Muscle of leg (tissue), 11 donors: ENCODE measurements around the gene HECTD3. TPM values are rescaled to one million over a fixed set of nuclear protein-coding genes. Genes with fewer than 3 reads are reported as not detected.
"Not testable (repeated sequence)": the region's sequence is repeated elsewhere in the genome, so short reads cannot be mapped to it uniquely, and the experiment has no call there.

Experiments
- DNase-seq: peaks from one replicate; pipeline ENCODE4 v3.0.0; 2013
- H3K27ac ChIP-seq: one replicate; pipeline ENCODE4 v1.5.1; 2013; ENCODE audit warnings: mild to moderate bottlenecking, low read length, control low read depth
- H3K27me3 ChIP-seq: one replicate; pipeline ENCODE4 v1.6.1; 2013; ENCODE audit warnings: low read length; ENCODE audit not compliant: control insufficient read depth, insufficient read depth
- H3K36me3 ChIP-seq: one replicate; pipeline ENCODE4 v1.6.1; 2013; ENCODE audit warnings: low read length; ENCODE audit not compliant: control insufficient read depth, insufficient read depth
- H3K4me1 ChIP-seq: one replicate; pipeline ENCODE4 v1.6.1; 2013; ENCODE audit warnings: low read length; ENCODE audit not compliant: control insufficient read depth, insufficient read depth
- H3K4me3 ChIP-seq: one replicate; pipeline ENCODE4 v1.5.1; 2013; ENCODE audit warnings: low read length, control low read depth
- H3K9me3 ChIP-seq: replicated peaks from 2 replicates; pipeline ENCODE4 v1.6.1; 2013; ENCODE audit warnings: low read depth, low read length; ENCODE audit not compliant: control insufficient read depth
- WGBS: methylation state at CpG from one replicate; pipeline ENCODE4 v1.1.5; 2013; ENCODE audit warnings: missing lambda C conversion rate; ENCODE audit not compliant: insufficient coverage; 5-methylcytosine and 5-hydroxymethylcytosine counted together
- polyA plus RNA-seq, 8 donors: library from polyadenylated mRNA; unstranded; fragments of 120-200 nt; gene quantifications; one replicate each; pipeline versions ENCODE4 v1.2.1 to v1.2.3, GENCODE V29; 2013; ENCODE audit warnings: inconsistent platforms in 1 of 8, low replicate concordance in 1 of 8; ENCODE audit not compliant: insufficient read length in 8 of 8, insufficient read depth in 1 of 8
- total RNA-seq: library from RNA; stranded (reverse); fragments of 120-200 nt; gene quantifications from one replicate; pipeline ENCODE4 v1.2.4, GENCODE V29; 2013

HECTD3 gene
- total and polyA plus RNA-seq, 9 donors: 13.2 to 33.3 (median 30.9) TPM

- 90% methylated on average over 5 of the region's 7 CpGs for WGBS
- Histone ChIP-seq H3K9me3 (no peaks in the 10 kb centered on the region), H3K27ac (no peak overlapping the region), H3K4me1 (no peaks in the 10 kb centered on the region), H3K27me3 (no peaks in the 10 kb centered on the region), H3K4me3 (no peak overlapping the region), H3K36me3 (no peaks in the 10 kb centered on the region)
- DNase-seq: no peak
Observed at GRCh38 chr1:44995467-44996238, 15.5 kb downstream of the HECTD3 start.

GRCh38 chr1:44994309-44994898, 16.7 kb downstream of the HECTD3 start:
- H3K36me3 ChIP-seq: no peaks in the 10 kb centered on the region
- 57% methylated on average over 4 of the region's 7 CpGs for WGBS
- no peak overlapping the region for H3K27ac ChIP-seq
- no peak overlapping the region for H3K4me3 ChIP-seq
- no peaks in the 10 kb centered on the region for H3K9me3 ChIP-seq
- DNase-seq: peak; percentile 74
- no peaks in the 10 kb centered on the region for H3K4me1 ChIP-seq
- no peaks in the 10 kb centered on the region for H3K27me3 ChIP-seq

- Histone ChIP-seq H3K27me3 (no peaks in the 10 kb centered on the region), H3K4me3 (no peak overlapping the region)
Observed at GRCh38 chr1:44988531-44989156, 22.5 kb downstream of the HECTD3 start.

GRCh38 chr1:44985747-44986359, 25.3 kb downstream of the HECTD3 start:
- DNase-seq: no peak
- Histone ChIP-seq H3K4me1 (peaks cover 13% of the 10 kb centered on the region), H3K9me3 (no peaks in the 10 kb centered on the region), H3K27ac (peak overlapping the region; percentile 72), H3K4me3 (peak overlapping the region; percentile 98), H3K36me3 (peaks cover under 1% of the 10 kb centered on the region), H3K27me3 (no peaks in the 10 kb centered on the region)
- 2% methylated on average over 11 of the region's 19 CpGs for WGBS

More at GRCh38 chr1:44988531-44989156, 22.5 kb downstream of the HECTD3 start:
- DNase-seq: no peak
- WGBS: 85% methylated on average over 16 of the region's 24 CpGs
- Histone ChIP-seq H3K27ac (no peak overlapping the region), H3K4me1 (peaks cover 13% of the 10 kb centered on the region), H3K36me3 (no peaks in the 10 kb centered on the region), H3K9me3 (no peaks in the 10 kb centered on the region)

GRCh38 chr1:44977372-44977771, 33.8 kb downstream of the HECTD3 start:
- not testable (repeated sequence) for H3K27me3 ChIP-seq, H3K9me3 ChIP-seq, DNase-seq, H3K4me3 ChIP-seq, H3K27ac ChIP-seq, H3K4me1 ChIP-seq
- WGBS: 100% methylated on average over 2 of the region's 4 CpGs
- peaks cover 37% of the 10 kb centered on the region for H3K36me3 ChIP-seq

- DNase-seq: no peak
- no peak overlapping the region for H3K4me3 ChIP-seq
- H3K9me3 ChIP-seq: no peaks in the 10 kb centered on the region
- WGBS: no CpG with 5 or more reads among the region's 2 CpGs
- H3K27me3 ChIP-seq: no peaks in the 10 kb centered on the region
- H3K36me3 ChIP-seq: peaks cover 37% of the 10 kb centered on the region
- no peak overlapping the region for H3K27ac ChIP-seq
- H3K4me1 ChIP-seq: no peaks in the 10 kb centered on the region
Observed at GRCh38 chr1:44976252-44976651, 34.9 kb downstream of the HECTD3 start.

GRCh38 chr1:44973645-44974044, 37.5 kb downstream of the HECTD3 start:
- no peaks in the 10 kb centered on the region for H3K9me3 ChIP-seq
- WGBS: no CpG with 5 or more reads among the region's 1 CpG
- no peak for DNase-seq
- no peaks in the 10 kb centered on the region for H3K27me3 ChIP-seq
- H3K36me3 ChIP-seq: peaks cover 31% of the 10 kb centered on the region
- H3K4me3 ChIP-seq: no peak overlapping the region
- H3K27ac ChIP-seq: no peak overlapping the region
- H3K4me1 ChIP-seq: no peaks in the 10 kb centered on the region

GRCh38 chr1:44970317-44970716, 40.8 kb downstream of the HECTD3 start:
- WGBS: 20% methylated on average over 1 of the region's 4 CpGs

GRCh38 chr1:44964396-44964795, 46.7 kb downstream of the HECTD3 start:
- WGBS: no CpG with 5 or more reads among the region's 1 CpG
- Histone ChIP-seq H3K27me3 (no peaks in the 10 kb centered on the region), H3K4me1 (no peaks in the 10 kb centered on the region), H3K9me3 (no peaks in the 10 kb centered on the region), H3K27ac (no peak overlapping the region), H3K36me3 (peaks cover 7% of the 10 kb centered on the region), H3K4me3 (no peak overlapping the region)
- DNase-seq: no peak

More at GRCh38 chr1:44970317-44970716, 40.8 kb downstream of the HECTD3 start:
- Histone ChIP-seq H3K27me3 (no peaks in the 10 kb centered on the region), H3K36me3 (peaks cover 17% of the 10 kb centered on the region), H3K4me3 (no peak overlapping the region), H3K27ac (no peak overlapping the region), H3K4me1 (no peaks in the 10 kb centered on the region), H3K9me3 (no peaks in the 10 kb centered on the region)
- no peak for DNase-seq

GRCh38 chr1:44962729-44963128, 48.4 kb downstream of the HECTD3 start:
- Histone ChIP-seq H3K9me3 (no peaks in the 10 kb centered on the region), H3K27me3 (no peaks in the 10 kb centered on the region), H3K27ac (no peak overlapping the region), H3K4me3 (no peak overlapping the region), H3K4me1 (no peaks in the 10 kb centered on the region), H3K36me3 (peaks cover 5% of the 10 kb centered on the region)
- no peak for DNase-seq
- 95% methylated on average over 3 of the region's 3 CpGs for WGBS
